WTC11 (cell line): ENCODE results near the gene COLQ. TPM values are rescaled to one million over a fixed set of nuclear protein-coding genes. Genes with fewer than 3 reads are reported as not detected.
A peak's percentile ranks its signal among the peaks of the same experiment; 100 is the strongest.

ENCODE experiments used
- ATAC-seq: fragments of 200-7000 bp; cut with Tn5 transposase; 2 replicates; pipeline ENCODE4 v1.10.0; 2021; ENCODE audit warnings: mild to moderate bottlenecking, moderate library complexity
- CTCF ChIA-PET: fragments of 300-600 bp; sonication (Branson Sonifier 250); formaldehyde crosslinking; loops from one replicate; lab custom pipeline; 2021; ENCODE audit warnings: antibody characterized with exemption; lab: Charles Lee
- POLR2A ChIA-PET: fragments of 350-600 bp; sonication (Branson Sonifier 250); formaldehyde crosslinking; loops from one replicate; lab custom pipeline; 2021; ENCODE audit warnings: antibody characterized with exemption; lab: Charles Lee
- DNase-seq: peaks from one replicate; pipeline ENCODE4 v3.0.0; 2021; ENCODE audit warnings: low spot score
- H3K27ac Mint-ChIP-seq: 2 replicates; pipeline ENCODE4 v1.8.0; 2021; ENCODE audit warnings: mixed read lengths
- H3K27me3 Mint-ChIP-seq: 2 replicates; pipeline ENCODE4 v1.8.0; 2021; ENCODE audit warnings: low read depth, mild to moderate bottlenecking, moderate library complexity, mixed read lengths
- H3K36me3 Mint-ChIP-seq: 2 replicates; pipeline ENCODE4 v1.8.0; 2021; ENCODE audit warnings: mixed read lengths
- H3K4me1 Mint-ChIP-seq: 2 replicates; pipeline ENCODE4 v1.8.0; 2022; ENCODE audit warnings: mixed read lengths
- H3K4me3 Mint-ChIP-seq: 2 replicates; pipeline ENCODE4 v1.8.0; 2021; ENCODE audit warnings: mild to moderate bottlenecking, moderate library complexity, mixed read lengths
- H3K9me3 Mint-ChIP-seq: 2 replicates; pipeline ENCODE4 v1.8.0; 2021; ENCODE audit warnings: mixed read lengths
- ATF1 ChIP-seq: sonication (generic); formaldehyde crosslinking; IDR thresholded peaks from 2 replicates; pipeline ENCODE4 v1.8.1; 2023; ENCODE audit warnings: mild to moderate bottlenecking, moderate library complexity, missing genetic modification reagents
- CBFB ChIP-seq: sonication (generic); formaldehyde crosslinking; IDR thresholded peaks from 2 replicates; pipeline ENCODE4 v1.8.1; 2022; ENCODE audit warnings: mild to moderate bottlenecking, low read depth, missing genetic modification reagents
- JUN ChIP-seq: sonication (generic); formaldehyde crosslinking; IDR thresholded peaks from 2 replicates; pipeline ENCODE4 v1.8.0; 2023; ENCODE audit warnings: mild to moderate bottlenecking, missing genetic modification reagents
- NFYB ChIP-seq: sonication (generic); formaldehyde crosslinking; conservative IDR thresholded peaks from 2 replicates; pipeline ENCODE4 v1.8.0; 2022; ENCODE audit warnings: low read depth, missing genetic modification reagents
- SMAD4 ChIP-seq: sonication (generic); formaldehyde crosslinking; IDR thresholded peaks from 2 replicates; pipeline ENCODE4 v1.8.0; 2022; ENCODE audit warnings: mild to moderate bottlenecking, missing genetic modification reagents
- TCF7 ChIP-seq: sonication (generic); formaldehyde crosslinking; IDR thresholded peaks from 2 replicates; pipeline ENCODE4 v1.8.0; 2022; ENCODE audit warnings: mild to moderate bottlenecking, low read depth, missing genetic modification reagents, moderate library complexity
- ZBTB21 ChIP-seq: sonication (generic); formaldehyde crosslinking; IDR thresholded peaks from 2 replicates; pipeline ENCODE4 v1.8.1; 2023; ENCODE audit warnings: mild to moderate bottlenecking, missing genetic modification reagents, borderline replicate concordance
- ZNF219 ChIP-seq: sonication (generic); formaldehyde crosslinking; IDR thresholded peaks from 2 replicates; pipeline ENCODE4 v1.8.0; 2023; ENCODE audit warnings: missing genetic modification reagents, mild to moderate bottlenecking, borderline replicate concordance
- ZNF396 ChIP-seq: fragments of 250-450 bp; sonication (Bioruptor Pico); IDR thresholded peaks from 2 replicates; pipeline ENCODE4 v1.8.0; 2021; ENCODE audit warnings: mild to moderate bottlenecking, moderate library complexity, borderline replicate concordance
- total RNA-seq: library from RNA; stranded (reverse); gene quantifications from 3 replicates; pipeline ENCODE4 v1.2.3, GENCODE V29; 2021
- TF ChIP-seq, protein P1 (sequence below): sonication (generic); formaldehyde crosslinking; IDR thresholded peaks from 2 replicates; pipeline ENCODE4 v1.8.1; 2022; ENCODE audit warnings: low read depth, mild to moderate bottlenecking, moderate library complexity, missing genetic modification reagents, borderline replicate concordance
- TF ChIP-seq, protein P2 (sequence below): sonication (generic); formaldehyde crosslinking; IDR thresholded peaks from 2 replicates; pipeline ENCODE4 v1.8.0; 2023; ENCODE audit warnings: missing genetic modification reagents
- TF ChIP-seq, protein P3 (sequence below): fragments of 250-450 bp; sonication (Bioruptor Pico); IDR thresholded peaks from 2 replicates; pipeline ENCODE4 v2.1.2; 2022; ENCODE audit warnings: mild to moderate bottlenecking, moderate library complexity
- TF ChIP-seq, protein P4 (sequence below): fragments of 250-450 bp; sonication (Bioruptor Pico); IDR thresholded peaks from 2 replicates; pipeline ENCODE4 v1.8.0; 2021; ENCODE audit warnings: mild to moderate bottlenecking
- TF ChIP-seq, protein P5 (sequence below): sonication (generic); formaldehyde crosslinking; IDR thresholded peaks from 2 replicates; pipeline ENCODE4 v1.8.0; 2022; ENCODE audit warnings: mild to moderate bottlenecking, missing genetic modification reagents
- TF ChIP-seq, protein P6 (sequence below): sonication (generic); formaldehyde crosslinking; IDR thresholded peaks from 2 replicates; pipeline ENCODE4 v1.8.1; 2022; ENCODE audit warnings: mild to moderate bottlenecking, moderate library complexity, missing genetic modification reagents
- TF ChIP-seq, protein P7 (sequence below): sonication (generic); formaldehyde crosslinking; IDR thresholded peaks from 2 replicates; pipeline ENCODE4 v1.8.0; 2022; ENCODE audit warnings: mild to moderate bottlenecking, missing genetic modification reagents
- TF ChIP-seq, protein P8 (sequence below): fragments of 200-600 bp; IDR thresholded peaks from 2 replicates; pipeline ENCODE4 v1.8.0; 2022; ENCODE audit warnings: antibody characterized with exemption

COLQ gene
- total RNA-seq, 1 experiment from 2014 or later: 2.2 TPM

DNA sequence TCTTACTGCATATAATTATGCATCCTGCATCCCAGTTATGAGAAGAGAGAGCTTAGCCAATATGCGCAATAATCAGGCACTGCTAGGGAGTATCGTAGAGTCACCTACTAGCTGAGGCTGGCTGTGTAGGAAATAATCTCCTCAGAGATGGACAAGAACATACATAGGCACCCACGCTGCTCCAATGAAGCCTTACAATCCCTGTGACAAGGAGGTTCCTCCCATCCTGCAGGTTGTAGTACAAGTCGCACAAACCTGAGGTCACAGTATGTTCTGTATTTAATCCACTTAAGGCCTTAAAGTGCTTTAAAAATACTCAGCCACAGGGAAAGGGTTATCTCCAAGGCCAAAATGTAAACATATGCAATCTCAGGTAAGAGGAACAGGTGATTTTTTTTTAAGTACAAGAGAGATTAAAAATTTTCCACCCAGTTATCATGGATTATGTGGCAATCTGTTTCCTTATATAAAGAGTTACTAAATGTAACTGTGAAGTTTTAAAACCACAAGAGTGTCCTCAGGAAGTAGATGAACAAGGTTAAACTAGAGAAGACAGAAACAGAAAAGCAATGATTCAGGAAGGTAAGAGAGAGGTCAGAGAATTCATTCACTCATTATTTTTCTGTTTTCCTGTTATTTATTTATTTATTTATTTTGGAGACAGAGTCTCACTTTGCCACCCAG is 7.5 kb upstream of the COLQ start:
- H3K27me3 Mint-ChIP-seq: peaks cover 15% of the 10 kb centered on the region
- TF ChIP-seq ZNF219 (no peak), CBFB (CRISPR knock-in tag) (no peak), SMAD4 (no peak), TCF7 (no peak), JUN (CRISPR knock-in tag) (no peak), ZNF396 (CRISPR knock-in tag) (no peak), ATF1 (CRISPR knock-in tag) (no peak), ZBTB21 (CRISPR knock-in tag) (no peak)
- TF ChIP-seq, protein P1, sequence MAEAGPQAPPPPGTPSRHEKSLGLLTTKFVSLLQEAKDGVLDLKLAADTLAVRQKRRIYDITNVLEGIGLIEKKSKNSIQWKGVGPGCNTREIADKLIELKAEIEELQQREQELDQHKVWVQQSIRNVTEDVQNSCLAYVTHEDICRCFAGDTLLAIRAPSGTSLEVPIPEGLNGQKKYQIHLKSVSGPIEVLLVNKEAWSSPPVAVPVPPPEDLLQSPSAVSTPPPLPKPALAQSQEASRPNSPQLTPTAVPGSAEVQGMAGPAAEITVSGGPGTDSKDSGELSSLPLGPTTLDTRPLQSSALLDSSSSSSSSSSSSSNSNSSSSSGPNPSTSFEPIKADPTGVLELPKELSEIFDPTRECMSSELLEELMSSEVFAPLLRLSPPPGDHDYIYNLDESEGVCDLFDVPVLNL (CRISPR knock-in tag): no peak
- TF ChIP-seq, protein P2, sequence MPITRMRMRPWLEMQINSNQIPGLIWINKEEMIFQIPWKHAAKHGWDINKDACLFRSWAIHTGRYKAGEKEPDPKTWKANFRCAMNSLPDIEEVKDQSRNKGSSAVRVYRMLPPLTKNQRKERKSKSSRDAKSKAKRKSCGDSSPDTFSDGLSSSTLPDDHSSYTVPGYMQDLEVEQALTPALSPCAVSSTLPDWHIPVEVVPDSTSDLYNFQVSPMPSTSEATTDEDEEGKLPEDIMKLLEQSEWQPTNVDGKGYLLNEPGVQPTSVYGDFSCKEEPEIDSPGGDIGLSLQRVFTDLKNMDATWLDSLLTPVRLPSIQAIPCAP (CRISPR knock-in tag): no peak
- TF ChIP-seq, protein P3, sequence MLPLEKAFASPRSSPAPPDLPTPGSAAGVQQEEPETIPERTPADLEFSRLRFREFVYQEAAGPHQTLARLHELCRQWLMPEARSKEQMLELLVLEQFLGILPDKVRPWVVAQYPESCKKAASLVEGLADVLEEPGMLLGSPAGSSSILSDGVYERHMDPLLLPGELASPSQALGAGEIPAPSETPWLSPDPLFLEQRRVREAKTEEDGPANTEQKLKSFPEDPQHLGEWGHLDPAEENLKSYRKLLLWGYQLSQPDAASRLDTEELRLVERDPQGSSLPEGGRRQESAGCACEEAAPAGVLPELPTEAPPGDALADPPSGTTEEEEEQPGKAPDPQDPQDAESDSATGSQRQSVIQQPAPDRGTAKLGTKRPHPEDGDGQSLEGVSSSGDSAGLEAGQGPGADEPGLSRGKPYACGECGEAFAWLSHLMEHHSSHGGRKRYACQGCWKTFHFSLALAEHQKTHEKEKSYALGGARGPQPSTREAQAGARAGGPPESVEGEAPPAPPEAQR (CRISPR knock-in tag): no peak
- TF ChIP-seq, protein P4, sequence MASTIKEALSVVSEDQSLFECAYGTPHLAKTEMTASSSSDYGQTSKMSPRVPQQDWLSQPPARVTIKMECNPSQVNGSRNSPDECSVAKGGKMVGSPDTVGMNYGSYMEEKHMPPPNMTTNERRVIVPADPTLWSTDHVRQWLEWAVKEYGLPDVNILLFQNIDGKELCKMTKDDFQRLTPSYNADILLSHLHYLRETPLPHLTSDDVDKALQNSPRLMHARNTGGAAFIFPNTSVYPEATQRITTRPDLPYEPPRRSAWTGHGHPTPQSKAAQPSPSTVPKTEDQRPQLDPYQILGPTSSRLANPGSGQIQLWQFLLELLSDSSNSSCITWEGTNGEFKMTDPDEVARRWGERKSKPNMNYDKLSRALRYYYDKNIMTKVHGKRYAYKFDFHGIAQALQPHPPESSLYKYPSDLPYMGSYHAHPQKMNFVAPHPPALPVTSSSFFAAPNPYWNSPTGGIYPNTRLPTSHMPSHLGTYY (CRISPR knock-in tag): no peak
- TF ChIP-seq, protein P5, sequence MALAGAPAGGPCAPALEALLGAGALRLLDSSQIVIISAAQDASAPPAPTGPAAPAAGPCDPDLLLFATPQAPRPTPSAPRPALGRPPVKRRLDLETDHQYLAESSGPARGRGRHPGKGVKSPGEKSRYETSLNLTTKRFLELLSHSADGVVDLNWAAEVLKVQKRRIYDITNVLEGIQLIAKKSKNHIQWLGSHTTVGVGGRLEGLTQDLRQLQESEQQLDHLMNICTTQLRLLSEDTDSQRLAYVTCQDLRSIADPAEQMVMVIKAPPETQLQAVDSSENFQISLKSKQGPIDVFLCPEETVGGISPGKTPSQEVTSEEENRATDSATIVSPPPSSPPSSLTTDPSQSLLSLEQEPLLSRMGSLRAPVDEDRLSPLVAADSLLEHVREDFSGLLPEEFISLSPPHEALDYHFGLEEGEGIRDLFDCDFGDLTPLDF (CRISPR knock-in tag): no peak
- TF ChIP-seq, protein P6, sequence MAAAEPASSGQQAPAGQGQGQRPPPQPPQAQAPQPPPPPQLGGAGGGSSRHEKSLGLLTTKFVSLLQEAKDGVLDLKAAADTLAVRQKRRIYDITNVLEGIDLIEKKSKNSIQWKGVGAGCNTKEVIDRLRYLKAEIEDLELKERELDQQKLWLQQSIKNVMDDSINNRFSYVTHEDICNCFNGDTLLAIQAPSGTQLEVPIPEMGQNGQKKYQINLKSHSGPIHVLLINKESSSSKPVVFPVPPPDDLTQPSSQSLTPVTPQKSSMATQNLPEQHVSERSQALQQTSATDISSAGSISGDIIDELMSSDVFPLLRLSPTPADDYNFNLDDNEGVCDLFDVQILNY (CRISPR knock-in tag): no peak
- TF ChIP-seq, protein P7, sequence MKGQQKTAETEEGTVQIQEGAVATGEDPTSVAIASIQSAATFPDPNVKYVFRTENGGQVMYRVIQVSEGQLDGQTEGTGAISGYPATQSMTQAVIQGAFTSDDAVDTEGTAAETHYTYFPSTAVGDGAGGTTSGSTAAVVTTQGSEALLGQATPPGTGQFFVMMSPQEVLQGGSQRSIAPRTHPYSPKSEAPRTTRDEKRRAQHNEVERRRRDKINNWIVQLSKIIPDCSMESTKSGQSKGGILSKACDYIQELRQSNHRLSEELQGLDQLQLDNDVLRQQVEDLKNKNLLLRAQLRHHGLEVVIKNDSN (CRISPR knock-in tag): no peak
- H3K9me3 Mint-ChIP-seq: peaks cover 4% of the 10 kb centered on the region
- no peak overlapping the region for H3K27ac Mint-ChIP-seq
- H3K36me3 Mint-ChIP-seq: no peaks in the 10 kb centered on the region
- no peak for ATAC-seq
- DNase-seq: no peak
- peaks cover 11% of the 10 kb centered on the region for H3K4me1 Mint-ChIP-seq
- POLR2A ChIA-PET: no interaction called here
- CTCF ChIA-PET: no interaction called here
- no peak overlapping the region for H3K4me3 Mint-ChIP-seq

DNA sequence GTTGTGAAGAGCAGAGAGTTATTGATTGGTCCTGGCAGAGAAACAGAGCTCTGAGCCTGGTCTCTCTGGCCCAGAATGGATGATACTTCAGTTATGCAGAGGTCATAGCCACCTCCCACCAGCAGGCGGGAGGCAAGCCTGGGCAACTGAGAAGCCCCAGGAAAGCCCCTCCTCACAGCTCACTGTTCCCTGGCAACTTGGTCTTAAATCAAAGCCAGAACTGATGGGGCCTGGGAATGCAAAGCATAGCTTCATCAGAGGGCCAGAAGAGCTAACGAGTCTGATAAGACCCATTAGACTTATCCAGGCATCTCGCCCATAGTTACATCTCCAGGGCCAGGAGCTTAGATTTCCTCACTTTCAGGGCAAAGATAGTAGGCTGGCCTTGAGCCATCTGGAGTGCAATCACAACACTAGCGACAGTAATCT is 5.5 kb upstream of the COLQ start:
- Mint-ChIP-seq H3K27ac (no peak overlapping the region), H3K9me3 (peaks cover 4% of the 10 kb centered on the region), H3K27me3 (peaks cover 32% of the 10 kb centered on the region), H3K36me3 (no peaks in the 10 kb centered on the region), H3K4me1 (peaks cover 14% of the 10 kb centered on the region), H3K4me3 (no peak overlapping the region)
- peak; percentile 76 for DNase-seq
- TF ChIP-seq, protein P8, sequence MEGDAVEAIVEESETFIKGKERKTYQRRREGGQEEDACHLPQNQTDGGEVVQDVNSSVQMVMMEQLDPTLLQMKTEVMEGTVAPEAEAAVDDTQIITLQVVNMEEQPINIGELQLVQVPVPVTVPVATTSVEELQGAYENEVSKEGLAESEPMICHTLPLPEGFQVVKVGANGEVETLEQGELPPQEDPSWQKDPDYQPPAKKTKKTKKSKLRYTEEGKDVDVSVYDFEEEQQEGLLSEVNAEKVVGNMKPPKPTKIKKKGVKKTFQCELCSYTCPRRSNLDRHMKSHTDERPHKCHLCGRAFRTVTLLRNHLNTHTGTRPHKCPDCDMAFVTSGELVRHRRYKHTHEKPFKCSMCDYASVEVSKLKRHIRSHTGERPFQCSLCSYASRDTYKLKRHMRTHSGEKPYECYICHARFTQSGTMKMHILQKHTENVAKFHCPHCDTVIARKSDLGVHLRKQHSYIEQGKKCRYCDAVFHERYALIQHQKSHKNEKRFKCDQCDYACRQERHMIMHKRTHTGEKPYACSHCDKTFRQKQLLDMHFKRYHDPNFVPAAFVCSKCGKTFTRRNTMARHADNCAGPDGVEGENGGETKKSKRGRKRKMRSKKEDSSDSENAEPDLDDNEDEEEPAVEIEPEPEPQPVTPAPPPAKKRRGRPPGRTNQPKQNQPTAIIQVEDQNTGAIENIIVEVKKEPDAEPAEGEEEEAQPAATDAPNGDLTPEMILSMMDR: peak; percentile 44
- TF ChIP-seq NFYB (CRISPR knock-in tag): no peak
- ChIA-PET CTCF (interaction anchor here (0.6 to 1.5 kb wide), 50 partner anchors 9 to 738 kb away, joined by 3 to 37 read pairs (median 4); partner anchors contain the start of genes ANKRD28, BTD, DPH3 and OXNAD1), POLR2A (interaction anchor here (0.6 kb wide), 2 partner anchors 228 to 372 kb away, joined by 4 to 6 read pairs; no protein-coding TSS in a partner anchor)
- ATAC-seq: peak; percentile 100
